A673 (cell line): ENCODE results near the gene PAPOLG. TPM values are rescaled to one million over a fixed set of nuclear protein-coding genes. Genes with fewer than 3 reads are reported as not detected.

ENCODE experiments used
- BruUV-seq: library from RNA; stranded (reverse); fragments of 400-500 nt; replicated peaks from 2 replicates; lab custom pipeline; 2021; lab: Mats Ljungman, UMichigan
- CTCF ChIA-PET: fragments of 300-600 bp; sonication (Branson Sonifier 250); formaldehyde crosslinking; loops from one replicate; lab custom pipeline; 2022; ENCODE audit warnings: antibody characterized with exemption; lab: Charles Lee
- POLR2A ChIA-PET: fragments of 300-600 bp; sonication (Branson Sonifier 250); formaldehyde crosslinking; loops from one replicate; lab custom pipeline; 2022; ENCODE audit warnings: antibody characterized with exemption; ENCODE audit not compliant: low non-redundant PET; lab: Charles Lee
- DNase-seq: peaks from one replicate; pipeline ENCODE4 v3.0.0-alpha.2; 2015; ENCODE audit warnings: low spot score
- H3K27ac ChIP-seq: fragments of 200-600 bp; sonication (generic); 2 replicates; pipeline ENCODE4 v1.5.1; 2016; ENCODE audit warnings: mixed run types, low read depth, mild to moderate bottlenecking, mixed read lengths, antibody characterized with exemption, low read length; ENCODE audit not compliant: poor library complexity, severe bottlenecking
- H3K27me3 ChIP-seq: fragments of 200-600 bp; sonication (generic); replicated peaks from 2 replicates; pipeline ENCODE4 v1.6.1; 2017; ENCODE audit warnings: mixed run types, low read depth, mild to moderate bottlenecking, mixed read lengths, antibody characterized with exemption, low read length; ENCODE audit not compliant: insufficient read depth, poor library complexity
- H3K36me3 ChIP-seq: fragments of 200-600 bp; sonication (generic); 2 replicates; pipeline ENCODE4 v1.6.1; 2016; ENCODE audit warnings: mixed run types, mild to moderate bottlenecking, mixed read lengths, antibody characterized with exemption, low read length; ENCODE audit not compliant: insufficient read depth, poor library complexity, severe bottlenecking
- H3K4me1 ChIP-seq: fragments of 200-600 bp; sonication (generic); 2 replicates; pipeline ENCODE4 v1.6.1; 2017; ENCODE audit warnings: mixed run types, mild to moderate bottlenecking, mixed read lengths, antibody characterized with exemption, low read length; ENCODE audit not compliant: insufficient read depth, poor library complexity, severe bottlenecking
- H3K4me3 ChIP-seq: fragments of 200-600 bp; sonication (generic); 2 replicates; pipeline ENCODE4 v1.5.1; 2016; ENCODE audit warnings: low read depth, mixed run types, mild to moderate bottlenecking, mixed read lengths, low read length; ENCODE audit not compliant: poor library complexity, severe bottlenecking
- H3K9me3 ChIP-seq: fragments of 200-600 bp; sonication (generic); 2 replicates; pipeline ENCODE4 v1.6.1; 2016; ENCODE audit warnings: mixed run types, low read depth, mild to moderate bottlenecking, mixed read lengths, antibody characterized with exemption, low read length; ENCODE audit not compliant: poor library complexity, severe bottlenecking
- CTCF ChIP-seq: fragments of 300-800, 200-600 bp; sonication (generic); conservative IDR thresholded peaks from 2 replicates; pipeline ENCODE4 v1.5.1; 2017; ENCODE audit warnings: low read depth, mild to moderate bottlenecking, antibody characterized with exemption, low read length, moderate library complexity, mixed read lengths
- EZH2 ChIP-seq: fragments of 200-600 bp; sonication (generic); IDR thresholded peaks from 2 replicates; pipeline ENCODE4 v1.6.1; 2017; ENCODE audit warnings: borderline replicate concordance, low read depth, mild to moderate bottlenecking, mixed read lengths, antibody characterized with exemption, low read length; ENCODE audit not compliant: poor library complexity, severe bottlenecking
- intact Hi-C: fragments of 100-400 bp; cut with micrococcal nuclease; formaldehyde crosslinking; loops from one replicate; pipeline ENCODE4 v1.10.0; 2022; ENCODE audit not compliant: unreplicated experiment
- total RNA-seq: library from RNA; stranded (reverse); gene quantifications from 2 replicates; pipeline ENCODE4 v1.2.3, GENCODE V29; 2021

Gene PAPOLG
- total RNA-seq, 1 experiment from 2014 or later: 17.4 TPM

- TF ChIP-seq EZH2 (no peak), CTCF (no peak)
- intact Hi-C loops: no loop called here
- no peaks in the 10 kb centered on the region for H3K27me3 ChIP-seq
- no peaks in the 10 kb centered on the region for H3K9me3 ChIP-seq
- DNase-seq: no peak
- BruUV-seq: no TSS peak
- ChIA-PET POLR2A (no interaction called here), CTCF (no interaction called here)
- H3K36me3 ChIP-seq: no peaks in the 10 kb centered on the region
- H3K4me1 ChIP-seq: no peaks in the 10 kb centered on the region
- no peak overlapping the region for H3K27ac ChIP-seq
- no peak overlapping the region for H3K4me3 ChIP-seq
These were observed 80.4 kb downstream of the PAPOLG start for GRCh38 chr2:60836491-60836890.

- H3K36me3 ChIP-seq: no peaks in the 10 kb centered on the region
- intact Hi-C loops: no loop called here
- BruUV-seq: no TSS peak
- TF ChIP-seq CTCF (no peak), EZH2 (no peak)
- H3K4me1 ChIP-seq: no peaks in the 10 kb centered on the region
- DNase-seq: no peak
- H3K4me3 ChIP-seq: no peak overlapping the region
- H3K27me3 ChIP-seq: no peaks in the 10 kb centered on the region
- POLR2A ChIA-PET: no interaction called here
- CTCF ChIA-PET: no interaction called here
- H3K27ac ChIP-seq: no peak overlapping the region
- H3K9me3 ChIP-seq: no peaks in the 10 kb centered on the region
These were observed 81.1 kb downstream of the PAPOLG start for GRCh38 chr2:60837123-60837522.

- Histone ChIP-seq H3K4me1 (no peaks in the 10 kb centered on the region), H3K9me3 (no peaks in the 10 kb centered on the region), H3K36me3 (no peaks in the 10 kb centered on the region), H3K27me3 (no peaks in the 10 kb centered on the region), H3K27ac (no peak overlapping the region), H3K4me3 (no peak overlapping the region)
- no TSS peak for BruUV-seq
- intact Hi-C loops: no loop called here
- ChIA-PET POLR2A (interaction anchor here (0.6 kb wide), 1 partner anchor 24 kb away, joined by 4 read pairs; no protein-coding TSS in a partner anchor), CTCF (no interaction called here)
- DNase-seq: no peak
- no peak for TF ChIP-seq CTCF
These were observed 82.4 kb downstream of the PAPOLG start for GRCh38 chr2:60838481-60838880.
